GM18498 (cell line): ENCODE measurements around the gene USP49.
"Not testable (repeated sequence)": the region's sequence is repeated elsewhere in the genome, so short reads cannot be mapped to it uniquely, and the experiment has no call there.

Experiments used
- ATAC-seq: cut with Tn5 transposase; IDR thresholded peaks from one replicate; pipeline ENCODE4 v1.9.1; 2021; ENCODE audit warnings: mild to moderate bottlenecking, moderate library complexity; ENCODE audit not compliant: unreplicated experiment

USP49 gene

DNA sequence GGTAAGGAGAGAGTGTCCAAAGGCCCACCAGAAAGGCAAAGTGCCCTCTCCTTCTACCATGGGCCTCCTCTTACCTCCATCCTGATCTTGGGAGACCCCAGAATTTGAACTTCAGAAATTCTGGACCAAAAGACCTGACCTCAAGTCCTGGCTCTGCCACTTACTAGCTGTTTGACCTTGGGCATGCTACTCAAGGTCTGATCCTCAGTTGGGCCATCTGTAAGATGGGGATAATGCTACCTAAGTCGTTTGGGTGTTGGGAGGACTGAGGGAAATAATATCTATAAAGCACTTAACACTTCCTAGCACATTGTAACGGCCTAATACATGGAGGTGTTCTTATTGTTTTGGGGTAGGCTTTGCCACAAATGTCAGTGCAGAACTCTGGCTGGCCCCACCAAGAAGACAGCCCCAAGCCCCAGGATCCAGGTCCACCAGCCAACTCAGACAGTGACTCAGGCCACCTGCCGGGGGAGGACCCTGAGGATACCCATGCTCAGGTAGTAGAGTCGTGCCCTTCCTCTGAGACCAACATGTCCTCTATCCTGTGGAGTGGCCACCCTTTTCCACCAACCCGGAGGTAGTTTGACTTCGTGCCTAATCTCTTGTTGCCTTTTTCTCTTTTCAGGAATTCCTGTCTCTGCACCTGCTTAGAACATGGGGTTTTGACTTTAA is 111.9 kb downstream of the USP49 start:
- ATAC-seq = no peak

DNA sequence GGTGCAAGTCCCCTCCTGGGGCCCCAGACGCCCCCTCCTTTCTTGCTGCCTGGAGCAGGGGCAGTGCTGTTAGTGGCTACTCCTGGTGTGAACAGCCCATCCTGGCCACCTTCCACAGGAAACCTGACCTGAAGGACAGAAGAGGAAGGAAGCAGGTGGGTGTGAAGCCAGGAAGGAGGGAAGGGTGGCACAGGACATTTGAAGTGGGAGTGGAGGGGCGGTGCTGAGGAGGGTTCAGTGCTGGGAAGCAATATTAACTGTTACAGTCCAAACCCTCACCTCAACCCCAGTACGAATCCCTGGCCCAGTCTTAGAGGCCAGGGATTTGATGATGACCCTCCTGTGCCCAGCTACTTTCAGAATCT is 113.8 kb downstream of the USP49 start:
- ATAC-seq = no peak

DNA sequence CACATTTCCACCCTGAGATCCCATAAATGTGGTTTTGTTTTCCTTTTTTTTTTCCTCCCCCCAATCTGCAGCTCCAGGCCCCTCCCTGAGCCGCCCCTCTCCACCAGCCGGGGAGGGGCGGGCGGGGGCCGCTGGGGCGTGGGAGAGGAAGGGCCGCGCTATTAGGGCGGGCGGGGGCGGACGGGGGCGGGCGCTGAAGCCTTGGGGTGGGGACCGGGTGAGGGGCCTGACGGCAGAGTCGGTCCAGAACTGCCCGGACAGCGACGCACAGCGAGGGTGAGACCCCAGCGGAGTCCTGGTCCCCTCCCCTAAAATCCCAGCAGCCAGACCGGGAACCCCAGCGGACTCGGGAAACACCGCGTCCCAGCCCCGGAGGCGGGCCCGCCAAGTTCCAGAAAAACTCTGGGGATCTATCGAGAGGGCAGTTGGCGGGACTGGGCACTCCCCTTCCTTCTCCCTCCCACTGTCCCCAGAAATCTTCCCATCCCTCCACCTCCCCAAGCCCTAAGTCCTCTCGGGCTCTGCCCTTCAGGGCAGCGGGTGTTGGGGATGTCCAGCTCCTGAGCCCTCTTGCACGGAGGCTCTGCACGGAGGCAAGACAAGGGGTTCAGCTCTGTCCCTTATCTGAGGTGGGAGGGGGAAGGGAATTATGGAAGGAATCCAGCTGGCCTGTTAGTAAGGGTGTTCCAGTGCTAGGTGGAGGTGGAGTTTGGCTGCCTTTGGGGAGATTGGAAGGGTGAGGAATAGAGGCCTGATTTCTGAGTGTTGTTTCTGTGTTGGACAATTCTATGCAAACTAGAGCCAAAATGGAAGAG is 114.4 kb downstream of the USP49 start, which contains the start of gene PRICKLE4:
PRICKLE4 (plus strand) TSS at position 232 of the 815 bp plus-strand sequence. CDS start 2,692 bp downstream, outside the sequence.
- ATAC-seq = no peak

DNA sequence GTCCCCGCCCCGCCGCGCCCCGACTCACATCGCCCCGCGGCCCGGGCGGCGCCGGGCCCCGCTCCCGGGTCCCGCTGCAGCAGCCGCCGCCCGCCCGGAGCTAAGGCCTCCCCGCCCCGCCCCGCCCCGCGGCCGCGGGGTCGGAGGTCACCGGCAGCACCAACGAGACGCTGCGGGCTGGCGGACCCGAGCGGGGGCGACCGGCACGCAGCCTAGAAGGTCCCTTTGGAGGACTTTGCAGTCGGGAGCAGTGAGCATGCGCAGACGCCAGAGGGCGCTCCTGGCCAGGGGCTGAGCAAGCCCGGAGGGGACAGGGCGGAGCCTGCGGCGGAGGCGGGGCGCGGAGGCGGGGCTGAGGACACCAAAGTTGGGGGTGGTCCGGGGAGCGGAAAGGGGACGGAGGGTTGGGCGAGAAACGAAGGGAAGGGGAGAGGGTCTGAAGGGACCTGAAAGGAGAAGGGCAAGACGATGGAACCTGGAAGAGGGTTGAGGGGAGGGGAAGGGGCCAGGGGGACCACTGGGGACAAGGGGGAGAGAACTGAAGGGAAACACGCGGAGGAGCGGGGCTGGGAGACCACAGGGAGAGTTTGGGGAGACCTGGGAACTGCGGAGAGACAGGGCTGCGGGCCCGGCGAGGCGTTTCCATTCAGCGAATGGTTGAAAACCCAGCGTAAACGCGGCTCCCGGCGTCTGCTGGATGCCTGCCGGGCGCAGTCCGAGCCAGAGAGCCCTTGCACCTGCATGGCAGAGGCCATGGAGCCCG is 115.2 kb downstream of the USP49 start, which contains the start of gene FRS3:
FRS3 (minus strand) TSS at position 113 of the 763 bp plus-strand sequence. CDS start 2,913 bp downstream, outside the sequence.
- peak; percentile 94 for ATAC-seq

DNA sequence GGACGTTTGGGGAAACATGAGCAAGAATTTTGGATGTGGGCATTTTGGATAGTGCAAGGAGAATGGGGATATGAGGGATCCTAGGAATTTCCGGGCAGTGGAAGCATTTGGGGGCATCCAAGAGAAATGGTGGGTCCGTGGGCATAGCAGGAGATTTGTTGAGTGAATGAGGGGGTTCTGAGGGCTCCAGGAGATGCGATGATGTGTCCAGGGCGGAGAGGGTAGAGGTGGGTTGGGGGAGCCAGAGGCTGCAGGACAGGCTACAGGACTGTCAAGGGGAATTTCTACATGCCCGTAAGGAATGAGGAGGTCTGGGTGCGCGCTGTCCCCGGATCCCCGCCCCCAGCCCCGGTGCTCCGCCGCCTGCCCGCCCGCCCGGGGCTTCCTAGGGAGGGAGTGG is 115.8 kb downstream of the USP49 start:
- no peak for ATAC-seq

DNA sequence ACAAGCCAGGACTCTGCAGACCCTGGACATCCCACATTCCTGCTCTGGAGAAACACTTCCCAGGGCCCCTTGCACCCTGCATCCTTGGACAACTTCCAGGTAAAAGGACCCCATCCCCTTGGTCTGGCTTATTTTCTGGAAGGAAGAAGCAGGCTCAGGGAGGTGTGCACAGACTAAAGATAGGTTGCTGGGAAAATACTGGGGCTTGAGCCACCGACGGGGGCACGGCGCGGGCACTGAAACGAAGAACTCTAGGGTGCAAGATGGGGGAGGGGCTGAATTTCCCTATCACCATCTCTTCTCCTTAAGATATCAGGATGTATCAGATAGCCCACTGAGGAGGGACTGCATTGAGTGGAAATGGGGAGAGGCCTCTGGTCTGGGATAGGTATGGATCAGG is 116.3 kb downstream of the USP49 start:
- ATAC-seq = no peak

DNA sequence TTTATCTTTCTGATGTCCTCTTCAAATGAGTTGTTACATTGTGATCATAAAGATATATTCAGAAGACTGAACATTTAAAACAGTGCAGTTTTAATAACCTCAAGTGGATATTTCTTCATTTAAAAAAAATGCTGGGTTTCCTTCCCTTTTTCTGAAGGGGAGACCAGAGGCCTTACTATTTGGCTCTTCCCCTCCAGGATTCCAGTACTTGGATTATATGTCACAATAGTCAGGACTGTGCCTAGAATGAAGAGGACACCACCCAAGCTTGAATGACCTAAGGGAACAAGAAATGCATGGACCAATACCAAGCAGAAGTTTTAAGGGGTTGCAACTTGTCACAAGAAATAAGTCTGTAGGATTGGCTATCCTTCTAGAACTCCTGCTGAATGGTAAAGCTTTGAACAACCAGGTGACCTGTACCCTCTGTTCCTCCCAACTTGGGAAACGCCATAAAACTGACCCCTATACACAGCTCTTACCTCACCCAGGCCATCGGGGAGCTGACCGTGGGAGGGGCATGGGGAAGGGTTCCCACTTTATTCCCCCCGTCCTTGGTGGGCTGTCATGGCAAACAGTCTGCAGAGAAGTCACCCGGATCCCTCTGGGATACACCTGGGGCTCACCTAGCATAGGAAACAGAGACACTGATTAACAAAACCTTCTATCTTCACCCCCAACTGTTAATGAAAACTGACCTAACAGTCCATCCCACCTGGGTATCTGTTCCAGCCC is 117.5 kb downstream of the USP49 start:
- no peak for ATAC-seq

DNA sequence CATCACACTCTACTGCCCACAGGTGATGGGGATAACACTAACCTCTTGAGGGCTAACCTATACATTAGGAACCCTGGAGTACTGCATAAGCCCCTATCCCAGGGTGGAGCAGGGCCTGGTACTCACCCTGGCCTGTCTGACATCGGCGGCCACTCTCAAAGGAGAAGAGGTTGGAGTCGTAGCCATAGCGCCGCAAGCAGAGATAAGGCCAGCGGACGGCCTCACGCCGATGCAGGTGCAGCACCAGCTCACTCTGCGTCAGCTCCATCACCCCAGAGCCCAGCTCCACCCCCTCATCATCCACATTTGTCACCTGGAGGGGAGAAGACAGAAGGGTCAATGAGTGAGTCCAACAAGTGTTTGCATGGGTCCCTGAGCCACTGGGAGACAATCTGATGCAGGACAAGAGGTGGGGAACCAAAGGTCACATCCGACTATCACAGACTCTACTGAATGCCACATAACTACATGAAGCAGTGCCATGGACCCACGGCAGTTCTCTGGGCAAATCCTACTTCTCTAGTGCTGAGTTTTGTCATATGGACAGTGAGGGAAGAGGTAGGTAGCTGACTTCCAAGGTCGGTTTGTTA is 119.8 kb downstream of the USP49 start:
- no peak for ATAC-seq

DNA sequence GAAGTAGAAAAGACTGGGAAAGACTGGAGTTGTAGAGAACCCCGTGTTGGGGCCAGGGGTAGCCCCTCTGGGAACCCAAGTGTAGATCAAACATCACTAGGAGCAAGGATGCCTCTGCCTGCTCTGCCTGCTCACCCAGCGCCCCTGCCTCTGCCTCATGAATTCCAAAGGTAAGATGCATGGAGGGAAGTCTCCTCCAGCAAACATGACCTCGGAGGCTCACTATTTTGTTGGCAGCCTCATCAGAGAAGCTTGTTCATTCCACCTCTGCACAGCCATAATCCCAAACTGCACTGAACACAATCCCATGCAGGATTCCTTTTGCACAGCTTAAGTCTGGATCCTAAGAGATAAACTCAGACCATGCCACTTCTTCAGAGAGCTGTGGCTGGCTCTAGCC is 120.3 kb downstream of the USP49 start:
- ATAC-seq = no peak

DNA sequence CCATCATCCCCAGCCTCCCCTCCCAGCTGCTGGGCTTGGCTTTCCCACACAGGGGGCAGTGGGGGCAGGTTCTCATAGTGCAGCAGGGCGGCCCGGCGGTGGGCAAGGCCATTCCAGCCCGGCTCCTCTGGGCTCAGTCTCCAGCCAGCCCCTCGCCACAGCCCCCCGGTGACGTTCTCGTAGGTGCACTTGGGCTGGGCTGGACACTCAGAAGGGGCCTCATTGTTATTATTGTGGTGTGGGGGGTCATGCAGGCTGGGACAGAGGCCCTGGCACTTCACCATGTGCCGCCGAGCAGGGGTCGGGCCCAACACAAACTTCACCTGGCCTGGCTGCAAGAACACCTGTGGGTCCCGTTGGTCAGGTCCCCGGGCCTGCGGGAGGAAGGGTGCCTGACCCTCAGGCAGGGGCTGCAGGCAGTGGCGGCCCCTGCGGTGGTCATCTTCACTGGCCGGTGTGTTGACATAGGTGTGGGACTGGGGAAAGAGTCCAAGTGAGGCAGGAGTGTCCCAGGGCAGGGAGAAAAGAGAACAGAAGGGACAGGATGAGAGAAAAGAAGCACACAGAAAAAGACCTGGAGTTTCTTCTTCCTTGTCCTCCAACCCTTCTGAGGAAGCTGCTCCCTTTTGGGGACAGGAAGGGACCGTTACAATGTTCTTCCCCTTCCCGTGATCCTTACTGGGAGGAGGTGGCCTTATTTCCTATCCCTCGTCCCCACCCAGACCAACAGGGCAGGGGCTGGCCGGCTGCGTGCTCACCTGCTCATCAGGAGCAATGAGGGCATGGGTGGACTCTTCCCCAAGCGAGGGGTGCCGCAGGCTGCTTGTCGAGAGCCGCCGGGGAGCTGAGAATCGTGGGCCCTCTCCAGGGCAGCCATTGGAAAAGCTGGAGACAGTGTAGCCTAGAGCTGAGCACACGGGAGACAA is 123.9 kb downstream of the USP49 start:
- ATAC-seq = no peak

DNA sequence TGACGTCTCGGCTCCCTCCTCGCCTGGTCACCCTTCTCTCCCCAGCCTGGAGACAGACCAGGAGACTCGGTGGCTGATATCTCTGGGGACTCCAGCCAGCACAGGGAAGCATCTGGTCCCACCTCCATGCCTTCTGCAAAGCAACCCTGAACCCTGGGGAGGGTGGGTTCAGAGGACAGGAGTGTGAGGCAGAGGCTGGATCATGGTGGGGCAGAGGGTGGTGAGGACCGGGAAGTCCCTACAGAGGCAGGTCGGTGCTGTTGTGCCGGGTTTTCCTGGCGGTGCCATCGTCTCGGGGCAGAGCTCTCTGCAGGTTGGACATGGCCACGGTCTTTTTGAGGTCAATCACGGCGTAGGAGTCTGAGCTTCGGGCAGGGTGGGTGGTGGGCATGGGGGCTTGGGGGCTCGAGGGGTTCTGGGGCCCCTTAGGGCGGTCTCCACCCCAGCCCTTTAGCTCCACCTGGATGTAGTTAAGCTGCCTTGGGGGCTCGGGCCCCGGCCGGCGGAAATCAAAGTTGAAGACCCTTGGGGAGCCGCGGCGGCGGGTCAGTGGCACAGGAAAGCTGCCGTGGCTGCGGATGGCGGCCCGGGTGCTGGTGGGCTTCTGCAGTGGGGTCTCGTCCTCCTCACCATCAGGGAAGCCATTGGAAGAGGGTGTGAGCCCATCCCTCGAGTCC is 124.7 kb downstream of the USP49 start:
- ATAC-seq = no peak

DNA sequence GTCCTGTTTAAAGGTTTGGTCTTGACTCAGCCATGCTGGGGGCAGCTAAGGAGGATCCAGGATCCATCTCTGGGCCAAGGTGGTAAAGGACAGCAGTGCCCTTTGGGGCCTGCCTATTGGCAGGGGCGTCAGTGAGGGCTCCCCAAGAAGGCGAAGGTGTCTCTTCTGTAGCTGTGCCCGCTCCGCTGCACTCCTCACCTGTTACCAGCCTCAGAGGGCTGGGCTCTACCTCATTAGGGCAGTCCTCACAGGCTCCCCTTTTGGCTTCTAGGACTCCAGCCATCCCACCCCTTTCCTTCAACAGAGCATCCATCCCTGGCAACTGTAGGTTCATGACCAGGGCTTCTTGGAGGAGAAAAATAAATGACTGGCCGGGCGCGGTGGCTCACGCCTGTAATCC is 125.8 kb downstream of the USP49 start:
- ATAC-seq = no peak

DNA sequence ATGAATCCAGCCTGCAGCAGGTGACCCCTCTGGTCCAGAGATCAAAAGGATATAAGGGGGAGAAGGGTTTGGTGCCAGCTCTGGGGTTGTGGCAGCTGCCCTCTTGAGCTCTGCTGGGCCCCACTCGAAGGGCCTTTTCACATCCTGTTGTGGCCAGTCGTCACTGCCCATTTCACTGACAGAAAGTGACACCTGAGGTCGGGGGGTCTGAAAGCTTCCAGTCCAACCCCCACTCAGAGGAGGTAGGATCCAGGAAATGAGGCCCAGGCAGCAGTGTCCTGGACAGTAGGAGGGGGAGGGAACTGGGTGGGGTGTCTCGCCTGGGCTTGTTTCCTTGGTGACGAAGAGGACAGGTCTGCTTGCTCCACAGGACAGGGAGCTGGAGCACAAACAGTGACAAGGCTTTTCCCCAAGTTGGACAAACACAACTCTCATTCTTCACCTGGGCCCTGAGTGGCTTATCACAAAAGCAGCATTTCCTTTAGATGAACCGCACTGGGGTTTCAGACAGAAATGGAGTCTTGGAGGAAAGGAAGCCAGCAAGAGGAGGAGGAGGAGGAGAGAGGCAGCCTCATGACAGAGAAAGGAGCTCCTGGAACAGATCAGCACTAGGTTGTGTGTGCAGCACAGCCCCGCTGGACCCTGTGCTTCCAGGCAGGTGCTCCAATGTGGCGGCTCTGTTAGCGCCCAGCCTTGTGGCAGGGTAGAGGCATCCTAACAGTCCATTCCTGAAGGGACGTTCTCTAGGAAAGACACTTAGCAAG is 126.4 kb downstream of the USP49 start:
- ATAC-seq = no peak

DNA sequence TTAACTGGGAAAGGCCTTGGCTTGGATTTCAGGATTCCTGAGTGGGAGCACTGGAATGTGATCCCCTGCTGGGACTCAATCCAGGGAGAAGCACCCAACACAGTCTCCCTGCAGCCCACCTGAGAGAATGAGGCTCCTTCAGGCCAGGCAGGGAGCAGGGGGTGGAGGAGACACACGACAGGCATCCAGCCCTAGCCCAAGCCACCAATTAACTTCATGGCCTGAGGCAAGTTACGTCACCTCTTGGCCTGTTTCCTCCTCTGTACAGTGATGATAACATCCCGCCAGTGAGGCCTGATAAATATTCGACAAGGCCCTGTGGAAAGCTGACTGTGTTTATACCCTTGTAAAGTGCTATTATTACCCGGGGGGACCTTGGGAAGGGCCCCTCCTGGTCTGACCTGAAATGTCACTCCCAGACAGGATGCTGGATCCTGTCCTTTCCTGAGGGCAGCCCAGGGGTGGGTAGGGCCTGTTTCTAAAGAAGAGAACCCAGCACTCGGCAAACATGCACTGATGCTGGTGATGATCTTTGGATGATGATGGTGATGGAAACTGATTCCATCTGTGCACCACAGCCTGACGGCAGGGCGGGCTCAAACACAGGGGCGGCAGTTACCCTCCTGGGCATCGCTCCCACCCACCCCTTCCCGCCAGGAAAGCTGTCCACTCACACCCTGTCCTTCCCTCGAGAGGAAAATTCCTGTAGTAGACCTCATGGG is 127.9 kb downstream of the USP49 start:
- ATAC-seq = no peak

DNA sequence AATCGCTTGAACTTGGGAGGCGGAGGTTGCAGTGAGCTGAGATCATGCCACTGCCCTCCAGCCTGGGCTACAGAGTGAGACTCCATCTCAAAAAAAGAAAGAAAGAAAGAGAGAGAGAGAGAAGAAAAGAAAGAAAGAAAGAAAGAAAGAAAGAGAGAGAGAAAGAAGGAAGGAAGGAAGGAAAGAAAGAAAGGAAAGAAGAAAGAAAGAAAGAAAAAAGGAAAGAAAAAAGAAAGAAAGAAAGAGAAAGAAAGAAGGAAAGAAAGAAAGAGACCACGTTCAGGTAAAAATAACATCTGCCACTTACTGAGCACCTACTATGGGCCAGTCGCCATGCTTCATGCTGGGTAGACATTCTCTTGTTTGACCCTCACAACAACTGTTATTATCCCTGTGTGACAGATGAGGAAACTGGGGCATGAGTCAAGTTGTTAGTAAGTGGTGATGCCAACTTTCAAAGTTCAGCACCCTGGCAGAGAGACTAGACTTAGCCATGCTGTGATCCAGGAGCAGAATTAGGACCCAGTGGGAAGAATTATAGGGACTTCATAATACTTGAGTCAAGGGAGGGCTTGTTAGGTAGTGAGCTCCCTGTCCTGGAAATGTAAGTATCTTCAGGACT is 129.0 kb downstream of the USP49 start:
- ATAC-seq = not testable (repeated sequence)

DNA sequence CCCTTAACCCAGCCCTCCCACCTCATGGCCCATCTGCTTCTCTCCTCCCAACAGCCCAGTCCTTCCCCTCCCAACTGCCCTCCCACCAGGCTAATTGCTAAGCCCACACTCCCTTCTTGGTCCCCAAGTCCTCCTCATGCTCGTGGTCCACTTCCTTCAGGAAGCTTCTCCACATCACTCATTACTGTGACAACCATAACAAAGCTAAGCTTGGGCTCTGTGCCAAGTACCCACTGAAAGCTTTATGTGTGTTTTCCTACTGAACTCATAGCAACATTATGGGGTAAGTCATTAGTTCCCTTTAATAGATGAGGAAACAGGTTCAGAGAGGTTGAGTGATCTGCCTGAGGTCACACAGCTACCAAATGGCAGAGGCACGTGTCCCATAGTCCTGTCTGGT is 131.7 kb downstream of the USP49 start:
- ATAC-seq = no peak
